WTC11 (cell line): ENCODE data around the gene EEIG1. TPM values are rescaled to one million over a fixed set of nuclear protein-coding genes. Genes with fewer than 3 reads are reported as not detected.
"Not testable (repeated sequence)": the region's sequence is repeated elsewhere in the genome, so short reads cannot be mapped to it uniquely, and the experiment has no call there.

Source experiments
- ATAC-seq: fragments of 200-7000 bp; cut with Tn5 transposase; 2 replicates; pipeline ENCODE4 v1.10.0; 2021; ENCODE audit warnings: mild to moderate bottlenecking, moderate library complexity
- CTCF ChIA-PET: fragments of 300-600 bp; sonication (Branson Sonifier 250); formaldehyde crosslinking; loops from one replicate; lab custom pipeline; 2021; ENCODE audit warnings: antibody characterized with exemption; lab: Charles Lee
- POLR2A ChIA-PET: fragments of 350-600 bp; sonication (Branson Sonifier 250); formaldehyde crosslinking; loops from one replicate; lab custom pipeline; 2021; ENCODE audit warnings: antibody characterized with exemption; lab: Charles Lee
- DNase-seq: peaks from one replicate; pipeline ENCODE4 v3.0.0; 2021; ENCODE audit warnings: low spot score
- H3K27ac Mint-ChIP-seq: 2 replicates; pipeline ENCODE4 v1.8.0; 2021; ENCODE audit warnings: mixed read lengths
- H3K27me3 Mint-ChIP-seq: 2 replicates; pipeline ENCODE4 v1.8.0; 2021; ENCODE audit warnings: low read depth, mild to moderate bottlenecking, moderate library complexity, mixed read lengths
- H3K36me3 Mint-ChIP-seq: 2 replicates; pipeline ENCODE4 v1.8.0; 2021; ENCODE audit warnings: mixed read lengths
- H3K4me1 Mint-ChIP-seq: 2 replicates; pipeline ENCODE4 v1.8.0; 2022; ENCODE audit warnings: mixed read lengths
- H3K4me3 Mint-ChIP-seq: 2 replicates; pipeline ENCODE4 v1.8.0; 2021; ENCODE audit warnings: mild to moderate bottlenecking, moderate library complexity, mixed read lengths
- H3K9me3 Mint-ChIP-seq: 2 replicates; pipeline ENCODE4 v1.8.0; 2021; ENCODE audit warnings: mixed read lengths
- CREB1 ChIP-seq: sonication (generic); formaldehyde crosslinking; IDR thresholded peaks from 2 replicates; pipeline ENCODE4 v1.8.0; 2023; ENCODE audit warnings: mild to moderate bottlenecking, missing genetic modification reagents
- EMX1 ChIP-seq: fragments of 250-450 bp; sonication (Bioruptor Pico); IDR thresholded peaks from 2 replicates; pipeline ENCODE4 v1.8.0; 2021; ENCODE audit warnings: mild to moderate bottlenecking
- IRF2 ChIP-seq: sonication (generic); formaldehyde crosslinking; IDR thresholded peaks from 2 replicates; pipeline ENCODE4 v1.8.0; 2022; ENCODE audit warnings: low read depth, missing genetic modification reagents, borderline replicate concordance
- JAZF1 ChIP-seq: fragments of 250-450 bp; sonication (Bioruptor Pico); IDR thresholded peaks from 2 replicates; pipeline ENCODE4 v1.9.0; 2021; ENCODE audit warnings: moderate library complexity, mild to moderate bottlenecking, inconsistent platforms
- JUN ChIP-seq: sonication (generic); formaldehyde crosslinking; IDR thresholded peaks from 2 replicates; pipeline ENCODE4 v1.8.0; 2023; ENCODE audit warnings: mild to moderate bottlenecking, missing genetic modification reagents
- NFE2L1 ChIP-seq: sonication (generic); formaldehyde crosslinking; IDR thresholded peaks from 2 replicates; pipeline ENCODE4 v1.8.1; 2023; ENCODE audit warnings: missing genetic modification reagents
- NR1H2 ChIP-seq: sonication (generic); formaldehyde crosslinking; IDR thresholded peaks from 2 replicates; pipeline ENCODE4 v1.9.0; 2021; ENCODE audit warnings: mild to moderate bottlenecking, moderate library complexity, missing genetic modification reagents
- TEAD1 ChIP-seq: sonication (generic); formaldehyde crosslinking; IDR thresholded peaks from 2 replicates; pipeline ENCODE4 v1.8.0; 2022; ENCODE audit warnings: mild to moderate bottlenecking, missing genetic modification reagents
- ZNF416 ChIP-seq: fragments of 250-450 bp; sonication (Bioruptor Pico); IDR thresholded peaks from 2 replicates; pipeline ENCODE4 v1.9.0; 2021; ENCODE audit warnings: mild to moderate bottlenecking, inconsistent platforms
- ZNF671 ChIP-seq: fragments of 250-450 bp; sonication (Bioruptor Pico); IDR thresholded peaks from 2 replicates; pipeline ENCODE4 v1.8.0; 2021; ENCODE audit warnings: mild to moderate bottlenecking
- total RNA-seq: library from RNA; stranded (reverse); gene quantifications from 3 replicates; pipeline ENCODE4 v1.2.3, GENCODE V29; 2021
- TF ChIP-seq, protein P1 (sequence below): sonication (generic); formaldehyde crosslinking; IDR thresholded peaks from 2 replicates; pipeline ENCODE4 v1.8.1; 2023; ENCODE audit warnings: mild to moderate bottlenecking, missing genetic modification reagents
- TF ChIP-seq, protein P2 (sequence below): fragments of 250-450 bp; sonication (Bioruptor Pico); IDR thresholded peaks from 2 replicates; pipeline ENCODE4 v2.1.2; 2022; ENCODE audit warnings: mild to moderate bottlenecking, moderate library complexity
- TF ChIP-seq, protein P3 (sequence below): fragments of 250-450 bp; sonication (Bioruptor Pico); IDR thresholded peaks from 2 replicates; pipeline ENCODE4 v1.9.0; 2021; ENCODE audit warnings: mild to moderate bottlenecking, borderline replicate concordance
- TF ChIP-seq, protein P4 (sequence below): sonication (generic); formaldehyde crosslinking; IDR thresholded peaks from 2 replicates; pipeline ENCODE4 v1.8.1; 2022; ENCODE audit warnings: mild to moderate bottlenecking, moderate library complexity, missing genetic modification reagents
- TF ChIP-seq, protein P5 (sequence below): sonication (generic); formaldehyde crosslinking; IDR thresholded peaks from 2 replicates; pipeline ENCODE4 v1.8.1; 2022; ENCODE audit warnings: mild to moderate bottlenecking, missing genetic modification reagents, moderate library complexity, borderline replicate concordance
- TF ChIP-seq, protein P6 (sequence below): fragments of 250-450 bp; sonication (Bioruptor Pico); IDR thresholded peaks from 2 replicates; pipeline ENCODE4 v1.9.0; 2021; ENCODE audit warnings: mild to moderate bottlenecking
- TF ChIP-seq, protein P7 (sequence below): sonication (generic); formaldehyde crosslinking; conservative IDR thresholded peaks from 2 replicates; pipeline ENCODE4 v1.8.1; 2022; ENCODE audit warnings: mild to moderate bottlenecking, missing genetic modification reagents

EEIG1 gene
- total RNA-seq, 1 experiment from 2014 or later: 66.4 TPM

DNA sequence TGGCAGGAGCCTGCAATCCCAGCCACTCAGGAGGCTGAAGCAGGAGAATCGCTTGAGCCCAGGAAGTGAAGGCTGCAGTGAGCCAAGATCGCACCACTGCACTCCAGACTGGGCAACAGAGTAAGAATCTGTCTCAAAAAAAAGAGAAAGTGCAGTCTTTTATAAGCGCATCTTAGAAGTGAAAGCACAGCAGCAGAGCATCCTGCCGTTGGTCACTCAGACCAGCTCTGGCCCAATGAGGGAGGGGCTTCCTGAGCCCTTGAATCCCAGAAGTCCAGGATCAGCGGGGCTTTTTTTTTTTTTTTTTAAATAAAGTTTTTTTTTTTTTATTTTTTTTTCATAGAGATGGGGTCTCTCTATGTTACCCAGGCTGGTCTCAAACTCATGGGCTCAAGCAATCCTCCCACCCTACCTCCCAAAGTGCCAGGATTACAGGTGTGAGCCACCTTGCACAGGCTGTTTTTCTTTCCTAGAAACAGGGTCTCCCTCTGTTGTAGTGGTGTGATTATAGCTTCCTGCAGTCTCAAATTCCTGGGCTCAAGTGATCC is 44.0 kb upstream of the EEIG1 start:
- ChIA-PET POLR2A (no interaction called here), CTCF (interaction anchor here (1.1 to 3.6 kb wide), 4 partner anchors 10 to 104 kb away, joined by 4 to 26 read pairs (median 6); no protein-coding TSS in a partner anchor)
- H3K4me1 Mint-ChIP-seq: peaks cover 4% of the 10 kb centered on the region
- no peaks in the 10 kb centered on the region for H3K27me3 Mint-ChIP-seq
- H3K4me3 Mint-ChIP-seq: no peak overlapping the region
- DNase-seq (no peak), ATAC-seq (no peak)
- H3K36me3 Mint-ChIP-seq: no peaks in the 10 kb centered on the region
- TF ChIP-seq JAZF1 (CRISPR knock-in tag) (no peak), ZNF416 (CRISPR knock-in tag) (no peak)
- TF ChIP-seq, protein P1, sequence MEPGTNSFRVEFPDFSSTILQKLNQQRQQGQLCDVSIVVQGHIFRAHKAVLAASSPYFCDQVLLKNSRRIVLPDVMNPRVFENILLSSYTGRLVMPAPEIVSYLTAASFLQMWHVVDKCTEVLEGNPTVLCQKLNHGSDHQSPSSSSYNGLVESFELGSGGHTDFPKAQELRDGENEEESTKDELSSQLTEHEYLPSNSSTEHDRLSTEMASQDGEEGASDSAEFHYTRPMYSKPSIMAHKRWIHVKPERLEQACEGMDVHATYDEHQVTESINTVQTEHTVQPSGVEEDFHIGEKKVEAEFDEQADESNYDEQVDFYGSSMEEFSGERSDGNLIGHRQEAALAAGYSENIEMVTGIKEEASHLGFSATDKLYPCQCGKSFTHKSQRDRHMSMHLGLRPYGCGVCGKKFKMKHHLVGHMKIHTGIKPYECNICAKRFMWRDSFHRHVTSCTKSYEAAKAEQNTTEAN (CRISPR knock-in tag): no peak
- H3K27ac Mint-ChIP-seq: no peak overlapping the region
- H3K9me3 Mint-ChIP-seq: no peaks in the 10 kb centered on the region

DNA sequence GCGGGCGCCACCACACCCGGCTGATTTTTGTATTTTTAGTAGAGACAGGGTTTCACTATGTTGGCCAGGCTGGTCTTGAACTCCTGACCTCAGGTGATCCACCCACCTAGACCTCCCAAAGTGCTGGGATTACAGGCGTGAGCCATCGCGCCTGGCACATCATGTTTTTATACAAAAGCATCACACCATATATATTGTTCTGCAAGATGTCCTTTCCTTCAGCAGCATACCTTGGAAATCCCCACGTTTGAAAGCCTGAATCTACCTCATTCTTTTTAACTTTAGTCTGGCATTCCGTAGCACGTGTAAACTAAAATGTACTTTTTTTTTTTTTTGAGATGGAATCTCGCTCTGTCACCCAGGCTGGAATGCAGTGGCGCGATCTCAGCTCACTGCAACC is 42.9 kb upstream of the EEIG1 start:
- DNase-seq, H3K4me1 Mint-ChIP-seq, ATAC-seq, H3K36me3 Mint-ChIP-seq, H3K9me3 Mint-ChIP-seq, H3K4me3 Mint-ChIP-seq, H3K27me3 Mint-ChIP-seq, H3K27ac Mint-ChIP-seq, POLR2A ChIA-PET: not testable (repeated sequence)
- CTCF ChIA-PET: interaction anchor here (1.1 to 6.7 kb wide), 3 partner anchors 11 to 81 kb away, joined by 4 to 46 read pairs (median 5); no protein-coding TSS in a partner anchor

DNA sequence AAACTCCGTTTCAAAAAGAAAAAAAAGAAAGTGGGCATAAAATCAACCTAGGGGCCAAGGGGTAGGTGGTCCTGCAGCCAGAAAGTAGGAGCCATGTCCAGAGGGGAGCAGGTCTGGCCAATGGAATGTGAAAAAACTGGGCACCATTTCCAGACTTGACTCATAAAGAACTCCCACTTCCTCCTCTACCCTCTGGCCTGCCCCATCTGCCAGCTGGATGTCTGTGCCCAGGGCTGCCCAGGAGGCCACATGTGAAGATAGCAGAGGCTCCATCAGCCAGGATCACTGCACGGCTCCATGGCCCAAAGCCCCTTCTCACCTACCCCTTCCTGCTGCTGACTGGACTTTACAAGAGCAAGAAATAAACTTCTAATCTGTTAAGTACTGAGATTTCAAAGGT is 42.1 kb upstream of the EEIG1 start:
- DNase-seq: no peak
- no peak for ATAC-seq
- Mint-ChIP-seq H3K4me1 (peaks cover 4% of the 10 kb centered on the region), H3K9me3 (no peaks in the 10 kb centered on the region), H3K36me3 (no peaks in the 10 kb centered on the region), H3K4me3 (no peak overlapping the region), H3K27ac (no peak overlapping the region), H3K27me3 (no peaks in the 10 kb centered on the region)
- POLR2A ChIA-PET: interaction anchor here (0.6 kb wide), 1 partner anchor 74 kb away, joined by 4 read pairs; no protein-coding TSS in a partner anchor
- CTCF ChIA-PET: interaction anchor here (1.0 to 6.7 kb wide), 10 partner anchors 12 to 95 kb away, joined by 3 to 46 read pairs (median 4); no protein-coding TSS in a partner anchor
- TF ChIP-seq, protein P2, sequence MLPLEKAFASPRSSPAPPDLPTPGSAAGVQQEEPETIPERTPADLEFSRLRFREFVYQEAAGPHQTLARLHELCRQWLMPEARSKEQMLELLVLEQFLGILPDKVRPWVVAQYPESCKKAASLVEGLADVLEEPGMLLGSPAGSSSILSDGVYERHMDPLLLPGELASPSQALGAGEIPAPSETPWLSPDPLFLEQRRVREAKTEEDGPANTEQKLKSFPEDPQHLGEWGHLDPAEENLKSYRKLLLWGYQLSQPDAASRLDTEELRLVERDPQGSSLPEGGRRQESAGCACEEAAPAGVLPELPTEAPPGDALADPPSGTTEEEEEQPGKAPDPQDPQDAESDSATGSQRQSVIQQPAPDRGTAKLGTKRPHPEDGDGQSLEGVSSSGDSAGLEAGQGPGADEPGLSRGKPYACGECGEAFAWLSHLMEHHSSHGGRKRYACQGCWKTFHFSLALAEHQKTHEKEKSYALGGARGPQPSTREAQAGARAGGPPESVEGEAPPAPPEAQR (CRISPR knock-in tag): no peak
- TF ChIP-seq, protein P3, sequence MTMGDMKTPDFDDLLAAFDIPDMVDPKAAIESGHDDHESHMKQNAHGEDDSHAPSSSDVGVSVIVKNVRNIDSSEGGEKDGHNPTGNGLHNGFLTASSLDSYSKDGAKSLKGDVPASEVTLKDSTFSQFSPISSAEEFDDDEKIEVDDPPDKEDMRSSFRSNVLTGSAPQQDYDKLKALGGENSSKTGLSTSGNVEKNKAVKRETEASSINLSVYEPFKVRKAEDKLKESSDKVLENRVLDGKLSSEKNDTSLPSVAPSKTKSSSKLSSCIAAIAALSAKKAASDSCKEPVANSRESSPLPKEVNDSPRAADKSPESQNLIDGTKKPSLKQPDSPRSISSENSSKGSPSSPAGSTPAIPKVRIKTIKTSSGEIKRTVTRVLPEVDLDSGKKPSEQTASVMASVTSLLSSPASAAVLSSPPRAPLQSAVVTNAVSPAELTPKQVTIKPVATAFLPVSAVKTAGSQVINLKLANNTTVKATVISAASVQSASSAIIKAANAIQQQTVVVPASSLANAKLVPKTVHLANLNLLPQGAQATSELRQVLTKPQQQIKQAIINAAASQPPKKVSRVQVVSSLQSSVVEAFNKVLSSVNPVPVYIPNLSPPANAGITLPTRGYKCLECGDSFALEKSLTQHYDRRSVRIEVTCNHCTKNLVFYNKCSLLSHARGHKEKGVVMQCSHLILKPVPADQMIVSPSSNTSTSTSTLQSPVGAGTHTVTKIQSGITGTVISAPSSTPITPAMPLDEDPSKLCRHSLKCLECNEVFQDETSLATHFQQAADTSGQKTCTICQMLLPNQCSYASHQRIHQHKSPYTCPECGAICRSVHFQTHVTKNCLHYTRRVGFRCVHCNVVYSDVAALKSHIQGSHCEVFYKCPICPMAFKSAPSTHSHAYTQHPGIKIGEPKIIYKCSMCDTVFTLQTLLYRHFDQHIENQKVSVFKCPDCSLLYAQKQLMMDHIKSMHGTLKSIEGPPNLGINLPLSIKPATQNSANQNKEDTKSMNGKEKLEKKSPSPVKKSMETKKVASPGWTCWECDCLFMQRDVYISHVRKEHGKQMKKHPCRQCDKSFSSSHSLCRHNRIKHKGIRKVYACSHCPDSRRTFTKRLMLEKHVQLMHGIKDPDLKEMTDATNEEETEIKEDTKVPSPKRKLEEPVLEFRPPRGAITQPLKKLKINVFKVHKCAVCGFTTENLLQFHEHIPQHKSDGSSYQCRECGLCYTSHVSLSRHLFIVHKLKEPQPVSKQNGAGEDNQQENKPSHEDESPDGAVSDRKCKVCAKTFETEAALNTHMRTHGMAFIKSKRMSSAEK (CRISPR knock-in tag): no peak
- TF ChIP-seq NFE2L1 (CRISPR knock-in tag): no peak

DNA sequence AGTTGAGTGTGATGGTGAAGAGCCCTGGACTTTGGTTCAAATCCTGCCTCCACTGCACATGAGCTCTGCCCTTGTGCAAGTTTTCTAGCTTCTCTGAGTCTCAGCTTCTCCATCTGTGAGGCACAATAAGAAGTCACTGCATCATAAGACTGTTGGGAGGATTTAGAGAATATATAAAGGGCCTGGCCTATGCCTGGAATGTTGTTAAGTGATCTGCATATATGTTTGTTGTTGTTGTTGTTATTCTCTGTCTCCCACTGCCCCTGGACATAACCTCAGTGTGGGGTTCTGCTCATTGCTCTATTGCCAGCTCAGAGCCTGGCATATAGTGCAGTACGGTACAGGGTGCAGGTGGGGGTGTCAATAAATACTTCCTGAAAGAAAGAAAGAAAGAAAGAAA is 40.3 kb upstream of the EEIG1 start:
- Mint-ChIP-seq H3K4me1 (no peaks in the 10 kb centered on the region), H3K27me3 (no peaks in the 10 kb centered on the region), H3K9me3 (no peaks in the 10 kb centered on the region), H3K4me3 (no peak overlapping the region), H3K27ac (peak overlapping the region; percentile 38; the same call in 1 of the 2 replicates), H3K36me3 (no peaks in the 10 kb centered on the region)
- CTCF ChIA-PET: interaction anchor here (0.6 to 6.7 kb wide), 8 partner anchors 13 to 97 kb away, joined by 3 to 46 read pairs (median 4); no protein-coding TSS in a partner anchor
- POLR2A ChIA-PET: interaction anchor here (1.0 kb wide), 1 partner anchor 77 kb away, joined by 3 read pairs; no protein-coding TSS in a partner anchor
- DNase-seq (no peak), ATAC-seq (no peak)
- no peak for TF ChIP-seq EMX1
- TF ChIP-seq, protein P4, sequence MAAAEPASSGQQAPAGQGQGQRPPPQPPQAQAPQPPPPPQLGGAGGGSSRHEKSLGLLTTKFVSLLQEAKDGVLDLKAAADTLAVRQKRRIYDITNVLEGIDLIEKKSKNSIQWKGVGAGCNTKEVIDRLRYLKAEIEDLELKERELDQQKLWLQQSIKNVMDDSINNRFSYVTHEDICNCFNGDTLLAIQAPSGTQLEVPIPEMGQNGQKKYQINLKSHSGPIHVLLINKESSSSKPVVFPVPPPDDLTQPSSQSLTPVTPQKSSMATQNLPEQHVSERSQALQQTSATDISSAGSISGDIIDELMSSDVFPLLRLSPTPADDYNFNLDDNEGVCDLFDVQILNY (CRISPR knock-in tag): no peak
- no peak for TF ChIP-seq IRF2 (CRISPR knock-in tag)
- TF ChIP-seq CREB1 (CRISPR knock-in tag): no peak
- TF ChIP-seq, protein P5, sequence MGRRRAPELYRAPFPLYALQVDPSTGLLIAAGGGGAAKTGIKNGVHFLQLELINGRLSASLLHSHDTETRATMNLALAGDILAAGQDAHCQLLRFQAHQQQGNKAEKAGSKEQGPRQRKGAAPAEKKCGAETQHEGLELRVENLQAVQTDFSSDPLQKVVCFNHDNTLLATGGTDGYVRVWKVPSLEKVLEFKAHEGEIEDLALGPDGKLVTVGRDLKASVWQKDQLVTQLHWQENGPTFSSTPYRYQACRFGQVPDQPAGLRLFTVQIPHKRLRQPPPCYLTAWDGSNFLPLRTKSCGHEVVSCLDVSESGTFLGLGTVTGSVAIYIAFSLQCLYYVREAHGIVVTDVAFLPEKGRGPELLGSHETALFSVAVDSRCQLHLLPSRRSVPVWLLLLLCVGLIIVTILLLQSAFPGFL (CRISPR knock-in tag): no peak
- TF ChIP-seq TEAD1 (CRISPR knock-in tag): no peak
- TF ChIP-seq, protein P6, sequence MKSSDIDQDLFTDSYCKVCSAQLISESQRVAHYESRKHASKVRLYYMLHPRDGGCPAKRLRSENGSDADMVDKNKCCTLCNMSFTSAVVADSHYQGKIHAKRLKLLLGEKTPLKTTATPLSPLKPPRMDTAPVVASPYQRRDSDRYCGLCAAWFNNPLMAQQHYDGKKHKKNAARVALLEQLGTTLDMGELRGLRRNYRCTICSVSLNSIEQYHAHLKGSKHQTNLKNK: no peak
- TF ChIP-seq NR1H2 (CRISPR knock-in tag): no peak
- TF ChIP-seq JUN (CRISPR knock-in tag): no peak
- no peak for TF ChIP-seq ZNF671 (CRISPR knock-in tag)
- TF ChIP-seq, protein P7, sequence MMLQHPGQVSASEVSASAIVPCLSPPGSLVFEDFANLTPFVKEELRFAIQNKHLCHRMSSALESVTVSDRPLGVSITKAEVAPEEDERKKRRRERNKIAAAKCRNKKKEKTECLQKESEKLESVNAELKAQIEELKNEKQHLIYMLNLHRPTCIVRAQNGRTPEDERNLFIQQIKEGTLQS (CRISPR knock-in tag): no peak
